ENCODE results near the gene FER. TPM values are rescaled to one million over a fixed set of nuclear protein-coding genes. Genes with fewer than 3 reads are reported as not detected.

Gene FER
- total and polyA plus RNA-seq, 2 of the 13 experiments (the other 11 are each of a cell fraction or from before 2014, with no cell fraction given): 7.9 to 29.0 TPM

GRCh38 chr5:108998216-108998615 is 250.5 kb downstream of the FER start (continued):
- TF ChIP-seq, protein P1, sequence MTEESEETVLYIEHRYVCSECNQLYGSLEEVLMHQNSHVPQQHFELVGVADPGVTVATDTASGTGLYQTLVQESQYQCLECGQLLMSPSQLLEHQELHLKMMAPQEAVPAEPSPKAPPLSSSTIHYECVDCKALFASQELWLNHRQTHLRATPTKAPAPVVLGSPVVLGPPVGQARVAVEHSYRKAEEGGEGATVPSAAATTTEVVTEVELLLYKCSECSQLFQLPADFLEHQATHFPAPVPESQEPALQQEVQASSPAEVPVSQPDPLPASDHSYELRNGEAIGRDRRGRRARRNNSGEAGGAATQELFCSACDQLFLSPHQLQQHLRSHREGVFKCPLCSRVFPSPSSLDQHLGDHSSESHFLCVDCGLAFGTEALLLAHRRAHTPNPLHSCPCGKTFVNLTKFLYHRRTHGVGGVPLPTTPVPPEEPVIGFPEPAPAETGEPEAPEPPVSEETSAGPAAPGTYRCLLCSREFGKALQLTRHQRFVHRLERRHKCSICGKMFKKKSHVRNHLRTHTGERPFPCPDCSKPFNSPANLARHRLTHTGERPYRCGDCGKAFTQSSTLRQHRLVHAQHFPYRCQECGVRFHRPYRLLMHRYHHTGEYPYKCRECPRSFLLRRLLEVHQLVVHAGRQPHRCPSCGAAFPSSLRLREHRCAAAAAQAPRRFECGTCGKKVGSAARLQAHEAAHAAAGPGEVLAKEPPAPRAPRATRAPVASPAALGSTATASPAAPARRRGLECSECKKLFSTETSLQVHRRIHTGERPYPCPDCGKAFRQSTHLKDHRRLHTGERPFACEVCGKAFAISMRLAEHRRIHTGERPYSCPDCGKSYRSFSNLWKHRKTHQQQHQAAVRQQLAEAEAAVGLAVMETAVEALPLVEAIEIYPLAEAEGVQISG (CRISPR knock-in tag; IDR thresholded peaks at IDR 0.05): no peak
- TF ChIP-seq NFYB (CRISPR knock-in tag; IDR thresholded peaks at IDR 0.05) (no peak), KLF12 (CRISPR knock-in tag; IDR thresholded peaks at IDR 0.05; ENCODE audit: borderline replicate concordance) (no peak), ZBTB26 (CRISPR knock-in tag; IDR thresholded peaks at IDR 0.05; ENCODE audit: borderline replicate concordance) (no peak), ZNF75D (CRISPR knock-in tag; IDR thresholded peaks at IDR 0.05; ENCODE audit: borderline replicate concordance) (no peak), ZBTB3 (CRISPR knock-in tag; IDR thresholded peaks at IDR 0.05; ENCODE audit: borderline replicate concordance, low read depth) (no peak), ZNF367 (CRISPR knock-in tag; IDR thresholded peaks at IDR 0.05; ENCODE audit: borderline replicate concordance) (no peak)
- TF ChIP-seq, protein P2, sequence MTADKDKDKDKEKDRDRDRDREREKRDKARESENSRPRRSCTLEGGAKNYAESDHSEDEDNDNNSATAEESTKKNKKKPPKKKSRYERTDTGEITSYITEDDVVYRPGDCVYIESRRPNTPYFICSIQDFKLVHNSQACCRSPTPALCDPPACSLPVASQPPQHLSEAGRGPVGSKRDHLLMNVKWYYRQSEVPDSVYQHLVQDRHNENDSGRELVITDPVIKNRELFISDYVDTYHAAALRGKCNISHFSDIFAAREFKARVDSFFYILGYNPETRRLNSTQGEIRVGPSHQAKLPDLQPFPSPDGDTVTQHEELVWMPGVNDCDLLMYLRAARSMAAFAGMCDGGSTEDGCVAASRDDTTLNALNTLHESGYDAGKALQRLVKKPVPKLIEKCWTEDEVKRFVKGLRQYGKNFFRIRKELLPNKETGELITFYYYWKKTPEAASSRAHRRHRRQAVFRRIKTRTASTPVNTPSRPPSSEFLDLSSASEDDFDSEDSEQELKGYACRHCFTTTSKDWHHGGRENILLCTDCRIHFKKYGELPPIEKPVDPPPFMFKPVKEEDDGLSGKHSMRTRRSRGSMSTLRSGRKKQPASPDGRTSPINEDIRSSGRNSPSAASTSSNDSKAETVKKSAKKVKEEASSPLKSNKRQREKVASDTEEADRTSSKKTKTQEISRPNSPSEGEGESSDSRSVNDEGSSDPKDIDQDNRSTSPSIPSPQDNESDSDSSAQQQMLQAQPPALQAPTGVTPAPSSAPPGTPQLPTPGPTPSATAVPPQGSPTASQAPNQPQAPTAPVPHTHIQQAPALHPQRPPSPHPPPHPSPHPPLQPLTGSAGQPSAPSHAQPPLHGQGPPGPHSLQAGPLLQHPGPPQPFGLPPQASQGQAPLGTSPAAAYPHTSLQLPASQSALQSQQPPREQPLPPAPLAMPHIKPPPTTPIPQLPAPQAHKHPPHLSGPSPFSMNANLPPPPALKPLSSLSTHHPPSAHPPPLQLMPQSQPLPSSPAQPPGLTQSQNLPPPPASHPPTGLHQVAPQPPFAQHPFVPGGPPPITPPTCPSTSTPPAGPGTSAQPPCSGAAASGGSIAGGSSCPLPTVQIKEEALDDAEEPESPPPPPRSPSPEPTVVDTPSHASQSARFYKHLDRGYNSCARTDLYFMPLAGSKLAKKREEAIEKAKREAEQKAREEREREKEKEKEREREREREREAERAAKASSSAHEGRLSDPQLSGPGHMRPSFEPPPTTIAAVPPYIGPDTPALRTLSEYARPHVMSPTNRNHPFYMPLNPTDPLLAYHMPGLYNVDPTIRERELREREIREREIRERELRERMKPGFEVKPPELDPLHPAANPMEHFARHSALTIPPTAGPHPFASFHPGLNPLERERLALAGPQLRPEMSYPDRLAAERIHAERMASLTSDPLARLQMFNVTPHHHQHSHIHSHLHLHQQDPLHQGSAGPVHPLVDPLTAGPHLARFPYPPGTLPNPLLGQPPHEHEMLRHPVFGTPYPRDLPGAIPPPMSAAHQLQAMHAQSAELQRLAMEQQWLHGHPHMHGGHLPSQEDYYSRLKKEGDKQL (CRISPR knock-in tag; IDR thresholded peaks at IDR 0.05; ENCODE audit: low read depth): no peak
- TF ChIP-seq, protein P3, sequence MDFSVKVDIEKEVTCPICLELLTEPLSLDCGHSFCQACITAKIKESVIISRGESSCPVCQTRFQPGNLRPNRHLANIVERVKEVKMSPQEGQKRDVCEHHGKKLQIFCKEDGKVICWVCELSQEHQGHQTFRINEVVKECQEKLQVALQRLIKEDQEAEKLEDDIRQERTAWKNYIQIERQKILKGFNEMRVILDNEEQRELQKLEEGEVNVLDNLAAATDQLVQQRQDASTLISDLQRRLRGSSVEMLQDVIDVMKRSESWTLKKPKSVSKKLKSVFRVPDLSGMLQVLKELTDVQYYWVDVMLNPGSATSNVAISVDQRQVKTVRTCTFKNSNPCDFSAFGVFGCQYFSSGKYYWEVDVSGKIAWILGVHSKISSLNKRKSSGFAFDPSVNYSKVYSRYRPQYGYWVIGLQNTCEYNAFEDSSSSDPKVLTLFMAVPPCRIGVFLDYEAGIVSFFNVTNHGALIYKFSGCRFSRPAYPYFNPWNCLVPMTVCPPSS (IDR thresholded peaks at IDR 0.05): no peak
- TF ChIP-seq, protein P4, sequence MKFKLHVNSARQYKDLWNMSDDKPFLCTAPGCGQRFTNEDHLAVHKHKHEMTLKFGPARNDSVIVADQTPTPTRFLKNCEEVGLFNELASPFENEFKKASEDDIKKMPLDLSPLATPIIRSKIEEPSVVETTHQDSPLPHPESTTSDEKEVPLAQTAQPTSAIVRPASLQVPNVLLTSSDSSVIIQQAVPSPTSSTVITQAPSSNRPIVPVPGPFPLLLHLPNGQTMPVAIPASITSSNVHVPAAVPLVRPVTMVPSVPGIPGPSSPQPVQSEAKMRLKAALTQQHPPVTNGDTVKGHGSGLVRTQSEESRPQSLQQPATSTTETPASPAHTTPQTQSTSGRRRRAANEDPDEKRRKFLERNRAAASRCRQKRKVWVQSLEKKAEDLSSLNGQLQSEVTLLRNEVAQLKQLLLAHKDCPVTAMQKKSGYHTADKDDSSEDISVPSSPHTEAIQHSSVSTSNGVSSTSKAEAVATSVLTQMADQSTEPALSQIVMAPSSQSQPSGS (CRISPR knock-in tag; IDR thresholded peaks at IDR 0.05): no peak

All from HepG2 (cell line).